HepG2 (cell line): ENCODE measurements around the gene CYBB. TPM values are rescaled to one million over a fixed set of nuclear protein-coding genes. Genes with fewer than 3 reads are reported as not detected.
A peak's percentile ranks its signal among the peaks of the same experiment; 100 is the strongest.

Source experiments
- ATAC-seq: fragments of 200-7000 bp; cut with Tn5 transposase; 3 replicates; pipeline ENCODE4 v1.9.1; 2020; ENCODE audit warnings: mild to moderate bottlenecking, moderate library complexity
- BruUV-seq: library from RNA; stranded (reverse); fragments of 400-500 nt; replicated peaks from 2 replicates; lab custom pipeline; 2021; lab: Mats Ljungman, UMichigan
- CTCF ChIA-PET: fragments of 300-600 bp; formaldehyde crosslinking; extraction: SDS; loops from one replicate; lab custom pipeline; 2021; ENCODE audit warnings: low total read pairs, inconsistent platforms, low intra/inter-chr PET ratio; lab: Yijun Ruan, JAX
- POLR2A ChIA-PET: fragments of 350-600 bp; sonication (Branson Sonifier 250); formaldehyde crosslinking; loops from one replicate; lab custom pipeline; 2020; ENCODE audit warnings: antibody characterized with exemption, inconsistent platforms; lab: Yijun Ruan, JAX
- DNase-seq: peaks from one replicate; pipeline ENCODE4 v3.0.0-alpha.2; 2015; ENCODE audit warnings: low spot score
- FAIRE-seq: peaks from 3 replicates; lab custom pipeline; 2011; peaks lifted over from hg19 to GRCh38; lab: Jason Lieb, UNC
- H2AFZ ChIP-seq: one replicate; pipeline ENCODE4 v1.6.1; 2011; ENCODE audit warnings: low read length, inconsistent platforms
- H3K27ac ChIP-seq: fragments of 300-600 bp; 3 replicates; pipeline ENCODE4 v1.8.0; 2011; ENCODE audit warnings: mixed run types, mild to moderate bottlenecking, mixed read lengths, low read length, inconsistent platforms; ENCODE audit not compliant: insufficient read depth; ENCODE audit errors: extremely low read length
- H3K27me3 ChIP-seq, 2 experiments: fragments of 200-600 bp in 1 of 2; 2 replicates in 1 of 2; 3 replicates in 1 of 2; pipeline versions ENCODE4 v1.6.0 to v1.8.0; 2011; ENCODE audit warnings: low read length in 2 of 2, mild to moderate bottlenecking in 2 of 2, moderate library complexity in 2 of 2, inconsistent platforms in 1 of 2; ENCODE audit not compliant: insufficient read depth in 2 of 2, control insufficient read depth in 1 of 2
- H3K36me3 ChIP-seq, 2 experiments: fragments of 200-600 bp in 1 of 2; replicated peaks in 1 of 2; 2 replicates in 1 of 2; 3 replicates in 1 of 2; pipeline versions ENCODE4 v1.5.1 to v1.8.0; 2011; ENCODE audit warnings: low read length in 2 of 2, inconsistent platforms in 1 of 2; ENCODE audit not compliant: insufficient read depth in 2 of 2, control insufficient read depth in 1 of 2
- H3K4me1 ChIP-seq: 2 replicates; pipeline ENCODE4 v1.5.1; 2012; ENCODE audit warnings: low read length, inconsistent platforms; ENCODE audit not compliant: insufficient read depth
- H3K4me2 ChIP-seq: 2 replicates; pipeline ENCODE4 v1.6.0; 2011; ENCODE audit warnings: low read depth, low read length, inconsistent platforms
- H3K4me3 ChIP-seq, 3 experiments: fragments of 200-600 bp in 1 of 3; sonication (generic), shearing (Covaris generic) in 1 of 3; replicated peaks in 1 of 3; 2 replicates each; pipeline ENCODE4 v1.5.1; 2011 to 2016; ENCODE audit warnings: low read length in 3 of 3, inconsistent platforms in 2 of 3, low read depth in 2 of 3, mild to moderate bottlenecking in 2 of 3, control low read depth in 1 of 3, mixed read lengths in 1 of 3; ENCODE audit not compliant: insufficient read depth in 1 of 3
- H3K79me2 ChIP-seq: one replicate; pipeline ENCODE4 v1.6.1; 2011; ENCODE audit warnings: low read length, inconsistent platforms; ENCODE audit not compliant: insufficient read depth
- H3K9ac ChIP-seq: 2 replicates; pipeline ENCODE4 v1.6.0; 2011; ENCODE audit warnings: mild to moderate bottlenecking, low read depth, low read length, inconsistent platforms; ENCODE audit not compliant: insufficient read depth
- H3K9me3 ChIP-seq: 2 replicates; pipeline ENCODE4 v1.5.1; 2012; ENCODE audit warnings: mild to moderate bottlenecking, low read length
- H4K20me1 ChIP-seq: 2 replicates; pipeline ENCODE4 v1.6.0; 2011; ENCODE audit warnings: inconsistent platforms, mild to moderate bottlenecking, low read length, moderate library complexity; ENCODE audit not compliant: insufficient read depth
- JARID2 ChIP-seq: sonication (generic); formaldehyde crosslinking; IDR thresholded peaks from 2 replicates; pipeline ENCODE4 v1.8.1; 2023; ENCODE audit warnings: missing genetic modification reagents, inconsistent platforms; ENCODE audit not compliant: insufficient replicate concordance
- KDM1A ChIP-seq: IDR thresholded peaks from 2 replicates; pipeline ENCODE4 v1.6.1; 2016; ENCODE audit warnings: missing compliant biosample characterization
- MAFG ChIP-seq: sonication (generic); formaldehyde crosslinking; IDR thresholded peaks from 2 replicates; pipeline ENCODE4 v1.5.1; 2020; ENCODE audit warnings: mild to moderate bottlenecking, missing genetic modification reagents
- NR0B2 ChIP-seq: sonication (generic); formaldehyde crosslinking; IDR thresholded peaks from 2 replicates; pipeline ENCODE4 v1.4.0; 2020; ENCODE audit warnings: mild to moderate bottlenecking, missing genetic modification reagents
- PHF8 ChIP-seq: sonication (generic); formaldehyde crosslinking; IDR thresholded peaks from 2 replicates; pipeline ENCODE4 v1.5.0; 2020; ENCODE audit warnings: missing genetic modification reagents
- RBAK ChIP-seq: sonication (generic); formaldehyde crosslinking; IDR thresholded peaks from 2 replicates; pipeline ENCODE4 v1.5.1; 2020; ENCODE audit warnings: mild to moderate bottlenecking, missing genetic modification reagents
- RBM39 ChIP-seq: fragments of 200-400 bp; formaldehyde crosslinking; IDR thresholded peaks from one replicate; pipeline ENCODE4 v1.6.1; 2018; ENCODE audit warnings: antibody characterized with exemption, mild to moderate bottlenecking, low read depth, low read length; ENCODE audit not compliant: poor library complexity, severe bottlenecking
- RFX3 ChIP-seq: IDR thresholded peaks from 2 replicates; pipeline ENCODE4 v1.6.1; 2016; ENCODE audit warnings: missing biosample characterization, missing genetic modification reagents
- RFXANK ChIP-seq: IDR thresholded peaks from 2 replicates; pipeline ENCODE4 v1.6.1; 2016
- SNAPC2 ChIP-seq: sonication (generic); formaldehyde crosslinking; IDR thresholded peaks from 2 replicates; pipeline ENCODE4 v1.8.1; 2022; ENCODE audit warnings: mild to moderate bottlenecking, missing genetic modification reagents
- TBL1XR1 ChIP-seq: fragments of 150-350 bp; IDR thresholded peaks from 2 replicates; pipeline ENCODE4 v1.6.1; 2014; ENCODE audit warnings: borderline replicate concordance, low read length; ENCODE audit not compliant: partially characterized antibody
- ZFAT ChIP-seq: sonication (generic); formaldehyde crosslinking; conservative IDR thresholded peaks from 2 replicates; pipeline ENCODE4 v1.8.1; 2023; ENCODE audit warnings: missing genetic modification reagents, inconsistent platforms
- ZMYM2 ChIP-seq: sonication (generic); formaldehyde crosslinking; IDR thresholded peaks from 2 replicates; pipeline ENCODE4 v1.8.0; 2022; ENCODE audit warnings: mild to moderate bottlenecking, missing genetic modification reagents
- ZNF260 ChIP-seq: sonication (generic); formaldehyde crosslinking; IDR thresholded peaks from 2 replicates; pipeline ENCODE4 v1.4.0; 2020; ENCODE audit warnings: missing genetic modification reagents, low read depth, mild to moderate bottlenecking, borderline replicate concordance
- ZNF329 ChIP-seq: sonication (generic); formaldehyde crosslinking; IDR thresholded peaks from 2 replicates; pipeline ENCODE4 v1.9.0; 2021; ENCODE audit warnings: low read depth, mild to moderate bottlenecking, missing genetic modification reagents
- ZNF431 ChIP-seq: sonication (generic); formaldehyde crosslinking; IDR thresholded peaks from 2 replicates; pipeline ENCODE4 v1.9.0; 2022; ENCODE audit warnings: missing genetic modification reagents, low read depth, mild to moderate bottlenecking, borderline replicate concordance
- ZNF788 ChIP-seq: sonication (generic); formaldehyde crosslinking; IDR thresholded peaks from 2 replicates; pipeline ENCODE4 v1.5.0; 2020; ENCODE audit warnings: mild to moderate bottlenecking, missing genetic modification reagents, borderline replicate concordance
- in situ Hi-C: cut with HindIII; loops from 2 replicates; pipeline ENCODE4 v1.10.0; 2017; ENCODE audit warnings: low pct_unique_long_range_greater_than_20kb; ENCODE audit not compliant: extremely low pct_ligation_motif_present
- intact Hi-C: fragments of 100-400 bp; cut with micrococcal nuclease; formaldehyde crosslinking; loops from one replicate; pipeline ENCODE4 v1.10.0; 2022; ENCODE audit not compliant: unreplicated experiment
- polyA plus RNA-seq, 8 experiments: library from polyadenylated mRNA; depleted of rRNA in 3 of 8; stranded (reverse) in 7 of 8; unstranded in 1 of 8; fragments of >200 nt; fragmentation: Illumina TruSeq in 4 of 8; extraction: Trizol in 4 of 8; gene quantifications; 2 replicates each; pipeline versions ENCODE4 v1.2.1 to v1.2.3, GENCODE V29; 2011 to 2016; ENCODE audit warnings: low read depth in 4 of 8, missing spikeins in 1 of 8, mixed read lengths in 1 of 8; ENCODE audit not compliant: insufficient read depth in 1 of 8
- total RNA-seq, 5 experiments: library from RNA; depleted of rRNA; stranded (reverse); fragments of >200 nt; fragmentation: Illumina TruSeq; extraction: Trizol; gene quantifications; 2 replicates each; pipeline ENCODE4 v1.2.3, GENCODE V29; 2016; ENCODE audit warnings: low read depth in 1 of 5
- TF ChIP-seq, protein P1 (sequence below): sonication (generic); formaldehyde crosslinking; IDR thresholded peaks from 2 replicates; pipeline ENCODE4 v1.5.0; 2020; ENCODE audit warnings: missing genetic modification reagents
- TF ChIP-seq, protein P2 (sequence below): sonication (generic); formaldehyde crosslinking; IDR thresholded peaks from 2 replicates; pipeline ENCODE4 v1.4.0; 2020; ENCODE audit warnings: mild to moderate bottlenecking, missing genetic modification reagents, borderline replicate concordance

The CYBB gene
- total and polyA plus RNA-seq, 2 of the 13 experiments (the other 11 are each of a cell fraction or from before 2014, with no cell fraction given), result not detected

DNA sequence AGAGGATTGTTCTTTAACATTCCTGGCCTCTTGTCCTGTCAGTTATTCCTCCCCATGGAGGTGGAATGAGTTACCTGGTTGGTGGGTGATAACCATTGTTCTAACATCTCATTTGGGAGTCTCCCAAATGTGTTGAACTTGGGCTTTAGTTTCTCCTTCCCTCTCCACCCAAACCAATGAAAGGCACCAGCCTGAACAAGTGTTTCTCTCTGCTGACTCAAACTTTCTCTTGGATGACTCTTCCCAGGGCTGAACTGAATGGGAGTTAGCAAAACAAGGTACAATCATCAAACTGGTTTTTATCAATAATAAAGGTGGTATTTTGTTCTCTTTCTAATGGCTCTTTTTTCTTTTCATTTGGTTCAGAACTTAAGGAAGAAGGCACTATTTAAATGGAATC is 64.8 kb downstream of the CYBB start:
- CTCF ChIA-PET, result no interaction called here
- TF ChIP-seq ZMYM2 (CRISPR knock-in tag), result no peak
- TF ChIP-seq ZNF329 (CRISPR knock-in tag), result no peak
- TF ChIP-seq, protein P1, sequence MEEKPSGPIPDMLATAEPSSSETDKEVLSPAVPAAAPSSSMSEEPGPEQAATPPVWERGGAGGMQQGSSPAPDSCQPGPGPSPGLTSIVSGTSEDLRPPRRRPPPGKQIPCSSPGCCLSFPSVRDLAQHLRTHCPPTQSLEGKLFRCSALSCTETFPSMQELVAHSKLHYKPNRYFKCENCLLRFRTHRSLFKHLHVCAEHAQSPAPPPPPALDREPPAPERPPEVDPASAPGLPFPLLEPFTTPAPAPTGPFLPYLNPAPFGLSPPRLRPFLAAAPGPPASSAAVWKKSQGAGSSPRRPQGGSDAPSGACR, result no peak
- no peak for TF ChIP-seq RFX3
- no peak for TF ChIP-seq TBL1XR1
- TF ChIP-seq RBM39, result no peak
- no peak for TF ChIP-seq ZNF788 (CRISPR knock-in tag)
- TF ChIP-seq PHF8, result no peak
- TF ChIP-seq MAFG (CRISPR knock-in tag), result no peak
- TF ChIP-seq SNAPC2, result no peak
- TF ChIP-seq NR0B2 (CRISPR knock-in tag), result no peak
- no peak for TF ChIP-seq RFXANK (CRISPR knock-in tag)
- no peak for TF ChIP-seq RBAK (CRISPR knock-in tag)
- no peak for TF ChIP-seq ZNF431 (CRISPR knock-in tag)
- TF ChIP-seq, protein P2, sequence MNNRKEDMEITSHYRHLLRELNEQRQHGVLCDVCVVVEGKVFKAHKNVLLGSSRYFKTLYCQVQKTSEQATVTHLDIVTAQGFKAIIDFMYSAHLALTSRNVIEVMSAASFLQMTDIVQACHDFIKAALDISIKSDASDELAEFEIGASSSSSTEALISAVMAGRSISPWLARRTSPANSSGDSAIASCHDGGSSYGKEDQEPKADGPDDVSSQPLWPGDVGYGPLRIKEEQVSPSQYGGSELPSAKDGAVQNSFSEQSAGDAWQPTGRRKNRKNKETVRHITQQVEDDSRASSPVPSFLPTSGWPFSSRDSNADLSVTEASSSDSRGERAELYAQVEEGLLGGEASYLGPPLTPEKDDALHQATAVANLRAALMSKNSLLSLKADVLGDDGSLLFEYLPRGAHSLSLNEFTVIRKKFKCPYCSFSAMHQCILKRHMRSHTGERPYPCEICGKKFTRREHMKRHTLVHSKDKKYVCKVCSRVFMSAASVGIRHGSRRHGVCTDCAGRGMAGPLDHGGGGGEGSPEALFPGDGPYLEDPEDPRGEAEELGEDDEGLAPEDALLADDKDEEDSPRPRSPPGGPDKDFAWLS, result no peak
- TF ChIP-seq KDM1A (CRISPR knock-in tag), result no peak
- TF ChIP-seq ZFAT (CRISPR knock-in tag), result no peak
- no peak for TF ChIP-seq JARID2
- TF ChIP-seq ZNF260 (CRISPR knock-in tag), result no peak
- Histone ChIP-seq H2AFZ (no peak overlapping the region), H3K27ac (no peak overlapping the region), H3K9ac (no peak overlapping the region), H3K4me1 (no peaks in the 10 kb centered on the region), H3K27me3 (no peaks in the 10 kb centered on the region), H3K4me2 (no peak overlapping the region), H3K79me2 (no peaks in the 10 kb centered on the region), H4K20me1 (no peaks in the 10 kb centered on the region), H3K9me3 (no peaks in the 10 kb centered on the region), H3K4me3 (no peak overlapping the region), H3K36me3 (no peaks in the 10 kb centered on the region)
- intact Hi-C loops (no loop called here), in situ Hi-C loops (no loop called here)
- ATAC-seq, result no peak
- BruUV-seq, result TSS peak; percentile 43
- no peak for FAIRE-seq
- POLR2A ChIA-PET, result no interaction called here
- no peak for DNase-seq
